Stimulated activated CD8-positive, alpha-beta memory T cell treated with anti-CD3 and anti-CD28 coated beads, Interleukin-15, amount 100 ng/mL, for 48 hours (primary cell): ENCODE results near the gene OXTR.
A peak's percentile ranks its signal among the peaks of the same experiment; 100 is the strongest.

Experiments used
- DNase-seq, 2 donors: peaks; one replicate each; pipeline ENCODE4 v3.0.0-alpha.2; 2020; ENCODE audit warnings: low read depth in 2 of 2

Gene OXTR

DNA sequence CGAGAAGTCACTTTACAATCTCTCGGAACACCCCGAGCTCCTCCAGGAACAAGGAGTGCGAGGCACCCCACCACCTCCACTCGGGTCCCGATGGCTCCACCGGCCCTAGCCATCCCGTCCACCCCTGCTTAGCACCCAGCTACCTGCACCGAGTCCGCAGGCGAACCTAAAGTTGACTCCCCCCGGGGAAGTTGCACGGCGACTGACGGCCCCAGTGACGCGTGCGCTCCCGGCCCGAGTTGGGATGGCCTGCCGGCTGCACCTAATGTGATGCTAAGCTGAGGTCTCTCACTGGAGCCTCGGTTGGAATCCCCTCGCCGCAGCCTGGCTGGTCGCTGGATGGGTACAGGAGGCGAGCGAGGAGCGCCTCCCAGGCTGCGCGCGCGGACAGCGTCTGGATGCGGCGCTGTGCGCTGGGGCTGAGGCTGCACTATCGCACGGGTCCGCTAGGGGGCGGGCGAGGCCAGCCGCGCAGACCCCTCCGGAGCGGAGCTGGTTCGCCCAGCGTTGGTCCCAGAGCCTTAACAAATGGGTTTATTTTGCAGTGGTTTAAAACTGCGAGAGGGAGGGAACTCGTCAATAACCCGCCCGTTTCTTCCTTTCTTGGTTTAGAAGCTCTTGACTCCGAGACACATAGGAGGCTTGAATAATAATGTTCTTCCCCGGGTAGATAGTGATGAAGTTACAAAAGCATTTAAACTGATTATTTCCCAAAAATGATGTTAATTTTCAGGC is at the start of gene OXTR:
Gene OXTR, minus strand, starts transcription at position 526 of the 735 bp plus-strand sequence. CDS start 1,426 bp downstream, outside the sequence.
- DNase-seq, result peak; percentile 40 to 42

DNA sequence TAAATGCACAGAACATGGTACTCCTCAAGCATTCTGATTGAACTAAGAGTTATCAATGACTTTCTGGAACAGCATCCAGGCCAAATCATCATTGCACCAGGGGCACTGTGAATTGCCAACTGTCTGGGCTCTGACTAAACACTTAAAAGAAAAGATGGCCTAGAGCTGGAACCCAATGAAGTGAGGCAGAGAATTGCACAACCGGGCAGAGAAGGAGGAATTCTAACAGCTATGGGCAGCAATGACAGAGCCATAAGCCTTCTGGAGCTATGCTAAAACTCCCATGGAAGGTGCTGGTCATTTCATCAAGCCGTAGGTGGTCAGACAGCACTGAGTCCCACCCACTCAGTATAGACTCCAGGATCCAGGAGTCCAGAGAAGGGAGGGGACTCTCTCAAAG is 48.1 kb upstream of the OXTR start:
- no peak for DNase-seq

DNA sequence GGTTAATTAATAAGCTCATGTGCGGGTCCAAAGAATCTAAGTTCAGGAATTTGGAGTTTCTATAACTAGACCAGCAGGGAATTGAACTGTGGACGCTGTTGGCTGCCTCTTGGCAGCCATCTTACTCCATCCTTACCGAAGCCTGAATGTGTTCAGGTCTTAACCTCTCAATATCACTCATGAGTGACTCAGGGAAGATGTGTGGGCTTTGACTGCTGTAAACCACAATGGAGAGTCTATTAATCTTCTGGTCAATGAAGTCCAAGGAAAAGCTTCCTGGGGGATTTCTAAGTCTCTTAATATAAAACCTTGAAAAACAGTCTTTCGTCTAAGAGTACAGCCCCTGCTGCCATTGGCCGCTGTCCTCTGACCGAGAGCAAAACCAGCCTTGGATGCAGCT is 46.7 kb upstream of the OXTR start:
- no peak for DNase-seq

DNA sequence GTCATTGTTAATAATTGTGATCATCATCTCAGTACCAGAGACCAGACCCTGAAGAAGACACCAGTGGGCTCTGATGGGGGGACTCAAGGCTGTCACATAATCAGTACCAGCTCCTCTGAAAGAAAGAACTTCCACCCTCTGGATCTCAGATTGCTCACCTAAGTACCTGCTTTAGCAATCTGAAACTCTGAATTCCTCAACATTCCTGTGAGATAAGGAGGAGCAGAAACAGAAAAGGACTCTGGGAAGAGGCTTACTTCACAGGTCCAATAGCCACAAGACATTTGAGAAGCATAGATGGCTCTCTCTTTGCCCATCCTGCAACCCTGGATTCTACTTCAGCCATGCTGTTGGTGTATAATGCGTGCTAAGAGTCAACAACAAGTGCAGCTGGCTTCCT is 44.0 kb upstream of the OXTR start:
- no peak for DNase-seq

DNA sequence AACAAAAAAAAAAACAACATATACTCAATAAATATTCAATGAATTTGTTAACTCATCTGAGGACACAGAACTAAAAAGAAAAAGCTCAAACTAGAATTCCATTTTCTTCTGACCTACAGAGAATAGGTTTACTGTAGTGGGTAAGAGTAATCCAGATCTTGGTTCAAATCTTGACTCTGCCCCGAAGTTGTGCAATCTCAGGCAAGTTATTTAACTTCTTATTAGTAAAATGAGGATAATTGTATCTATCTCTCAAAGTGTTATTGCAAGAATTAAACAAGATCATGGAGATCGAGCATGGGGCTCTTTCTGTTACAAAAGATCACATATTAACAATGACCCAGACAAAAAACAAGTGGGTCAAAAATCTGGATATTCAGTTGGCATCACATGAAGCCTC is 41.1 kb upstream of the OXTR start:
- no peak for DNase-seq

DNA sequence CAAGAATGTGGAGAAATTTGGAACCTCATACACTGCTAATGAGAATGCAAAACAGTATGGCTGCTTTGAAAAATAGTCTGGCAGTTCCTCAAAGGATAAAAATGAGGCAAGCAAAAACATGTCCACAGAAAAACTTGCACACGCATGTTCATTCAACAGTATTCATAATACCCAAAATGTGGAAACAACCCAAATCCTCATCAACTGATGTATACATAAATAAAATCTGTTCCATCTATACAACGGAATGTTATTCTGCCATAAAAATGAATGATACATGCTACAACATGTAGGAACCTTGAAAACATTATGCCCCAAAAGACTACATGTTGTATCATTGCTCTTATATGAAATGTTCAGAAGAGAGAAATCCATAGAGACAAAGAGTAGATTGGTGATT is 36.4 kb upstream of the OXTR start:
- no peak for DNase-seq

DNA sequence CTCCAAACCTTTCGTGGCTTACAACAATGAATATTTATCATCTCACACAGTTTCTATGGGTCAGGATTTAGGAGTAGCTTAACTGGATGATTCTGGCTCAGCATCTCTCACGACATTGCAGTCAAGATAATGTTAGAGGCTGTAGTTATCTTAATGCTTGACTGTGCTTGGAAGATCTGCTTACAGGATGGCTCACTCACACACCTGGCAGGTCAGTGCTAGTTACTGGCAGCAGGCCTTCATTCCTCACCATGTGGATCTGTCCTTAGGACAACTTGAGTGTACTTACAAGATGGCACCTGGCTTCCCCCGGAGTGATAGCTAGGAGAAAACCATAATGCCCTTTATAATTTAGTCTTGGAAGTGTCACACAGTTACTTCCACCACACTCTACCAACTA is 32.8 kb upstream of the OXTR start:
- DNase-seq, result no peak

DNA sequence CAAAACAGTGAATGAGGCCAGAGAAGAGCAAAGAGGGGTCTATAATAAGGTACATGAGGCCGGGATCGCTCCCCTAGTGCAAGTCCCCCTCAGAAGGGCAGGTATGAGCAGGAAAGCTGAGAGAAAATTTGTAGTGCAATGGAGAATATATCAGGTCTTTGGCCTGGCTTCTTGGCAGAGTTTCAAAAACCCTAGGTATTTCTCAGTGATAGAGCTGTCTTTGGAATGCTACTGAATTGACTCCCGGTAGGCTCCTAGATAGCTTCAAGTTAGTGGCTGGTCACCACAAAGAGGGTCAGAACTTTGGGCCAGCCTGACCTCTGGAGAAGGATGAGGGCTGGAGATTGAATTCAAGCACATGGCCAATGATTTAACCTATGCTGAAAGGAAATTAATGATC is 30.6 kb upstream of the OXTR start:
- DNase-seq, result no peak

DNA sequence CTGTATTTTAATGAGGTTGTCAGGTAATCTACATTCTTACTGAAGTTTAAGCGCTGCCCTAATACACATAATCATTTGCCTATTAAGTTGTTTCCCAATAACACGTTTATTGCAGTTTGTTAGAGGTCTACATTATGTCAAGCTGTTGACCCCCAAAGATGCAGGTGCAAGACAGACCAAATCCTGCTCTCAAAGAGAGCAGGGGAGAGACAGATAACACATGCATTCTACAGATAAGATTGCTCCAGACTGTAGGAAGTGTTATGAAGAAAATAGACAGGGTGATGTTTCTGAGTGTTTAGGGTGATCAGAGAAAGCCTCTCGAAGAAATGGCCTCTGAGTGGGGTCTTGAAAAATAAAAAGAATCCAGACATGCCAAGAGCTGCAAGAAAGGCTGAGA is 24.8 kb upstream of the OXTR start:
- no peak for DNase-seq

DNA sequence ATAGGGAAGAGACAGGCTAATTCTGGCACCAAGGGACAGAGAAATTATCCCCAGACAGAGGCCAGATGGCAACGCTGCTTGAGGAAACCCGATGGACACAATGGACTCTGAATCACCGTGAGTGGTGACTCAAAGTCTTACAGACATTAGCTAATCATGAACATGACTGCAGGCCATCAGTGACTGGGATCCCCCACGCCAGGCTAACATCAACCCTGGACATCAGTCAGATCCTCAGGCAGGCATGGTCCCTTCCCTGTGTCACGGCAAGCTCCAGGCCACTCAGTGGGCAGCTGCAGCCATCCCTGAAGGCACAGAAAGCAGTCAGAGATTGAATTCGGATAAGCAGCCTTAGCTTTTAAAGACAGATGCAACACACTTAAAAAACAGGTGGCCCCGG is 23.8 kb upstream of the OXTR start:
- DNase-seq, result no peak

DNA sequence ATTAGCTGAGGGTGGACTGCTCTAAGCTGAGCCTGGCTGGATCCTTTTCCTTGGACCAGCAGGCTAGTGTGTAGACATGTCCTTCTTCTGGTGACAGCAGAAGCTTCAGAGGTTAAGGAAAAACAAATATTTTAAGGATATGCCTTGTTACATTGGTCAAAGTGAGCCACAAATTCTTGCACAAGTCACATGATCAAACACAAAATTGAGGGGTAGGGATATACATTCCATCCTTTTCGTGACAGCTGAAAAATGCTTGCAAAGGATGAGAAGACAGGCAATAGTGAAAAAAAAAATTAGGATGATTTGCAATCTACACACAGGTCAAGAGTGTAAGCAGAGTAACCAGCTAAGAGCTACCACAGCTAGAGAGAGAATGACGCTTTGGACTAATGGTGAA is 21.1 kb upstream of the OXTR start:
- DNase-seq, result no peak

DNA sequence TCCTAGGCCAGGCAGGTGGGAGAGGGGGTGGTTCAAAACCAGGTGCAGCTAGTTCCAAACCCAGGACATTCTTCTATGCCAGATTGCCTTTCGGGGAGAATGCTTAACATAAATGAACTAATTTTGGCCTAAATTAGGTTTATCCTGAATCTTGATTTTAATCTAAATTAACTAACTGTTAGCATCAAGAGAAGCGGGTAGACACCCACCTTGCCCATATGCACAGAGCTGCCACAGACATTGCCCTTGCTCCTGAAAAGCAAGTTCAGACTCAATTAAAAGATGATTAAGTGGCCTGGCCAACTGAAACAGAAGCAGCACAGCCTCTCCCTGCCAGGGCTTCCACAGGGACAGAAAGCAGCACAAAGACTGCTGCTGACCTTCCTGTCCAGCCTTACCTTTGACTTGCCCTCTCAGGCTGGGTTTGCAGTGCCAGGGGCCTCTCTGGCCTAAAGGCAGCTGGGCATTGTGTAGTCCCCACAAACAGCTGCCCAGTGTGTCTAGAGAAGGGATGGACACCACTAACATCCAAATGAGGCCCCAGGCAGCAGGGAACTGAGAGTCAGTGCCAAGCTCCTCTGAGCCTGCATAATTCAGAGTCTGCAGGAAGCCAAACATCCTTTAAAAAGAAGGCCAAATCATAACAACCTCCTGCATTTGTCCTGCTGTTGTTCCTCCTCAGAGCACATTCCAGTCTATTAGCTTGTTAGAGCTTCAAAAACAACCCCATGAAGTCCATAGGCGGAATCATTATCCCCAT is 15.4 kb upstream of the OXTR start:
- no peak for DNase-seq

DNA sequence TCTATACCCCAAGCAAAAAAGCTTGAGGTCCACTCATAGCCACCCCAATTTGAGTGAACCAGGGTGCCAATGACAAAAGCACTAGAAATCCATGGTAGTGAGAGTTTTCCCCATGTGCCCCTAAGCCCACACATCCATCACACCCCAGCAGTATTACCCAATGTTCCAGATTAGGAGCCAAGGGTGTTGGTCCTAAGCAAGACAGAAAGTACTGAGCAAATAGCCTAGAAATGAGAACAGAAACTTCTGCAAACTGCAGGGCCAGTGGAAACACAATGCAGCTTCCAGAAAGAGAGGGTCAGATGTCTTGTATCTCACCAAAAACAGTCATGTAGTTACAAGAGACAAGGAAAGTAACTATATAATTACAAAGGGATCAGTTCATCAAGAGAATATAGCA is 10.9 kb upstream of the OXTR start:
- no peak for DNase-seq

DNA sequence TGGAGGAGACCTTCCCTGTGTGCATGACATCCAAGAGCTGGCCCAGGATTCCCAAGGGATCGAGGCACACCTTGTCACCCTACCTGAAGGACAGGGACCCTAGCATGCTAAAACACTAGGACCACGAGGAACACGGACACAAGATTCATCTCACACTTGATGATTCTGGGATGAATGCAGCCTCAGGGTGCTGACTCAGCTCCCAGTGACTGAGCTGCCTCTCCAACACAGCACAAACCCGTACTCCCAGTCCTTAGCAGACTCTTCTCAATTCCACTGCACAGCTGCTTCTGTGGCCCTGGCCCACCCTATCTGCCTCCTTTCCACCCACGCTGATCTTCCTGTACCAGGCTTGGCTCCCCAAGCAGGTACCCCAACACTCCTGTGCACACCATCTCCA is 9.1 kb upstream of the OXTR start:
- DNase-seq, result no peak

DNA sequence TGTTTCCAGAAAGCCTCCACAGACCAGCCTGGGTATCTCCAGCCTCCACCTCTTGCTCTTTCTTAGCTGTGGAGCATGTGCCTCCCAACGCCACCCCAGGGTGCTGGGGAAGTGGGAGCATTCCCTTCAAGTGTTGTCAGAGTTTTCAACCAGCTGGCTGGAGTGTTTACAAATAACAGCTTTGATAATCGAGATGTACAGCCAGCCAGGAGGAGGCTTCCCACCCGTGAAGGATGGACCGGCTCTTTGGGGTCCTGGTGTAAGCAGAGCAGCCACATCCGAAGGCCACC is 8.5 kb upstream of the OXTR start:
- DNase-seq, result no peak

DNA sequence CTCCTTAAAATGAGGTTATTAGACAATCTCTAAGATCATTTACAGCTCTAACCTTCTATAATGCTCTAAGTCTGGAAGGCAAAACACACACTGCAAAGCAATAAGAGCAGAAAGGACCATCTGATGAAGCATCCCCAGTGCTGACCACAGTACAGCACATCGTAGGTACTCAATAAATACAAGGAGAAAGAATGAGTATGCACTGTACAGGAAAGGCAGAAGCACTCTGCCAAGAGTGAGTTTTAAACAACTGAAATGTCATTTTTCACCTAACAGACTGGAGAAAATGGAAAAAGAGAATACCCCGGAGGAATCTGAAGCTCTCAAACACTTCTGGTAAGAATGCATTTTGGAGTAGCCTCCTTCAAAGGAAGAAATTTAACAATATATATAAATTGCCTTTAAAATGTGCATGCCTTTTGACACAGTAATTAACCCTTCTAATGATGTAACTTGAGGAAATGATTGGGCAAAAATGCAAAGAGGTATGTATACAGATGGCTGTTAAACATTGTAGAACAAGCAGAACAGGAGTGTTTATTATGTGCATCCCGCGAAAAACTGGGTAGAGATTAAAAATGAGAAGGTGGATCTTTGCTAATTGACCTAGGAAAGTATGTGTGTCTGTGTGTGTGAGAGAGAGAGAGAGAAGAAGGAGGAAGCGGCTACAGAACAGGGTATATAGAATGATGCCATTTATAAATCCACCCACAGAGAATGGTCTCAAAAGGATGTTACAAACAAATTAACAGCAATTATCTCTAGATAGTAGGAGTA is 8.0 kb upstream of the OXTR start:
- DNase-seq, result no peak

DNA sequence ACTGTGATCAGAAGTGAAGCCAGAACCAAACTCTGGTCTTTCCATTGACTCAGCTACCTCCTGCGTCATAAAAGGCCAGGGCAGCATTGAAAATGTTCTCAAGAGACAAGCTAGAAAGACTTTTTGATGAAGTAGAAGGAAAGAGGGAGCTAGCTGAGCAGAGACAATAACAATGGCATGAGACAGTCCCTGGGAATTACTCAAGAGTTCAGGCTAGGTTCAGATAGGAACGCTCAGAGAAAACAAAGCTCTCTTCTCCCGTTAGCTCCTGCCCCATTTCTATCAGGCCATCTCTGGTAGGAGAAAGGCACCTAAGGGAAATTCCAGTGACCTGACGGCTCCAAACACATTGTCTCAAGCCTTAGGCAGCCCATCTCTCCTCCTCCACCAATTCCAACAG is 7.0 kb upstream of the OXTR start:
- no peak for DNase-seq

DNA sequence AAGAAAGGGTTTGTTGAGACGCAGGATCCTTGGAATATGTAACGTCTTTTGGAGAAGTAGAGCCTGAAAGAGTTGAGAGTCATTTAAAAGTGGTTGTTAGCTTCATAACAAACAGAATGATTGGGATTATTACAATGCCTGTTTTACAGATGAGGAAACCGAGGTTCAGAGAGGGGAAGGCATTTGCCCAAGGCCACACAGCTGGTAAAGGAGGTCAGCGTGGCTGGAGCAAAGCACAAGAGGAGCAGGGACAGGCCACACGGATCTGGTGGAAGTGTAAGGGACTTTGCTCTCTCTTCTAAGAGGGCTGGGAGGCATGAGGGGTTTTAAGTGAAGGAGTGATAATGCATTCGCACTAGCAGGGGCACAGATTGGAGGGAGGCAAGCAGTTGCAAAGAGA is 6.2 kb upstream of the OXTR start:
- no peak for DNase-seq

DNA sequence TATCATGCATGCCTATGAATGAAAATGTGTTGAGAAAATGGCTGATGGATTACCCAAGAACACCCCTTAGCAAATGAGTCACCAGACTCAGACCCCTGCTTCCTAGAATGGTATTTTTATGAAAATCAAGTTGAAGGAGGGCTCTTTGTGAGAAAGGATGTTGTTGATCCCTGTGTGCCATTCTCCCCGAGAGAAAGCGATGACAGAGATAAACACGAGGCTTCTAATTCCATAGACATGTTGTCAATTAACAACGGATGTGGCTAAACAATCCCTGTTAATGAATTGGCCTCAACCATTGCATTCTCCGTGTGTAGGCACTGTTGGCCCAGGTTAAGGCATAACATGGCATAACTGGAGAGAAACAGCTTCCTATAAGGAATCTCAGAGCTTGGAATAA is 5.8 kb upstream of the OXTR start:
- DNase-seq, result no peak

DNA sequence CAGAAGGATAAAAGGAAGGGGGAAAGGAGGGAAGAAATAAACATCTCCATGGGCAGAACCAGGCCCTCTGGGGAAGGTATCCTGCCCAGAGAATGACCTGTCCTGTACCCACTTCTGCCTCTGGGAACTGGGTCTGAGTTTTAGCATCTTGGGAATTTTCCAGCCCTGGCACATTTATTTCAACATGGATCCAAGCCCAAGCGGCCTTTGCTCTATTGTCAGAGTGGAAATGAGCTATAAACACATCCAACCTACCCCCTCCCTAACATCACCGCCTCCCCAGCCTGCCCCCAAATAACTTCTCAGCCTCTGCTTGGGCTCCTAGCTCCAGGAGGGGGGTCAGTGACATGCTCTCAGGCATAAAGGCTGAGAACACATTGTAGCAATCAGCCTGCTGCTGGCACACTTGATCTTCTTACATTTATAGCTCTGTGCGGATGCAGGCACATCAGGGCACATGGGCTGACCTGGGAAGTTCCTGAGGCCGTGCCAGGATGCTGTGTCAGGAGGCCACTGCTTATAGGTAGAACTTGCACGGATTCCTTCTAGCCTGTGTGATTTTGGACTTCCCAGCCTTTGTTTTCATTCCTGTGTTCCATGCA is 4.6 kb upstream of the OXTR start:
- no peak for DNase-seq

DNA sequence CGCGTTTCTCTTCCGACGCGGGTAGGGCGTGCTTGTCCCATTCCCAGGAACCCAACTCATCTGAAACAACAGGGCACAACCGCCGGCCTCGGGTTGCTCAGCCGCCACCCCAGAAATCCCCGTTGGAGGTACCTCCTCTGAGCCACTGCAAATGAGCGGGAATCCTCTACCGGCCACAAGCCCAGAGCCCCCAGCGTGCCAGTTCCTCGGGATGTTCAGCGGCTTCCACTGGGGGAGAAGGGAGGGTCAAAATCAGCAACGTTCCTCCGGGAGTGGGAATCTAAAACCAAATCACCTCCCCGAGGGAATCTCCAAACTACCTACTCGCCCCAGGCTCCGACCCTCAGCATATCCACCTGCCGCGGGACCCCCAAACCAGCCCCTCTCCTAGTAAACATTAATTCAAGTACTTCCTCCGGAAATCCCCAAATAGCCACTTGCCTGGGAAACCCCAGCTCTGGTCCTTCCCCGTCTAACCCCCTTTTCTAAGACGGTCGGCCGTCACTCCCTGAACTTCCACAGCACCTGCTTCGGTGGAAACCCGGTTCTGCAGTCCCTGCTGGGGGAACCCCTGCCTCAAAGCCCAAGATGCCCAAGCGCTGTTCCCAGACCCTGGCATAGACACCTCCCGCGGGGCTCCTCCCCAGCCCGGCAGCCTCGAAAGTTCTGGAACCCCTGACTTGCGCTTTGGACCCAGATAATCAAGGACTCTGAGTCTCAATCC is 887 bp downstream of the OXTR start:
- no peak for DNase-seq
